HPDE6-E6E7 (cell line): ENCODE data around the gene SH3TC1.

Experiments used
- DNase-seq: peaks from one replicate; pipeline ENCODE4 v3.0.0; 2011; ENCODE audit warnings: missing footprints; ENCODE audit errors: extremely low spot score

The SH3TC1 gene

GRCh38 chr4:8198206-8198905 is 734 bp upstream of the SH3TC1 start:
- DNase-seq: no peak

GRCh38 chr4:8199594-8200301 is 658 bp downstream of the SH3TC1 start:
- no peak for DNase-seq

- peak; percentile 76 for DNase-seq
Measured at GRCh38 chr4:8200302-8200975, 1.3 kb downstream of the SH3TC1 start.

- DNase-seq: no peak
Measured at GRCh38 chr4:8201321-8201781, 2.3 kb downstream of the SH3TC1 start.

- no peak for DNase-seq
Measured at GRCh38 chr4:8202108-8203051, 3.3 kb downstream of the SH3TC1 start.

- DNase-seq: no peak
Measured at GRCh38 chr4:8203052-8203401, 3.9 kb downstream of the SH3TC1 start.

GRCh38 chr4:8203817-8204216 is 4.7 kb downstream of the SH3TC1 start:
- no peak for DNase-seq

GRCh38 chr4:8204576-8205227 is 5.6 kb downstream of the SH3TC1 start:
- DNase-seq: no peak

- no peak for DNase-seq
Measured at GRCh38 chr4:8205241-8205707, 6.2 kb downstream of the SH3TC1 start.

GRCh38 chr4:8205749-8206611 is 6.9 kb downstream of the SH3TC1 start:
- DNase-seq: peak; percentile 76

GRCh38 chr4:8207314-8207713 is 8.2 kb downstream of the SH3TC1 start:
- DNase-seq: no peak

GRCh38 chr4:8208565-8208964 is 9.5 kb downstream of the SH3TC1 start:
- DNase-seq: no peak

GRCh38 chr4:8209181-8209874 is 10.2 kb downstream of the SH3TC1 start:
- DNase-seq: no peak

- no peak for DNase-seq
Measured at GRCh38 chr4:8210010-8210409, 10.9 kb downstream of the SH3TC1 start.

- no peak for DNase-seq
Measured at GRCh38 chr4:8210616-8211015, 11.5 kb downstream of the SH3TC1 start.

GRCh38 chr4:8211251-8211650 is 12.2 kb downstream of the SH3TC1 start:
- no peak for DNase-seq

GRCh38 chr4:8211737-8212581 is 12.9 kb downstream of the SH3TC1 start:
- no peak for DNase-seq

- DNase-seq: no peak
Measured at GRCh38 chr4:8212622-8213021, 13.5 kb downstream of the SH3TC1 start.

GRCh38 chr4:8213121-8213520 is 14.0 kb downstream of the SH3TC1 start:
- DNase-seq: no peak
